Inflammatory macrophage treated with lipopolysaccharide for 4 hours (primary cell): Measurements from ENCODE around the gene OASL.
A peak's percentile ranks its signal among the peaks of the same experiment; 100 is the strongest.

Experiments used
- DNase-seq: peaks from one replicate; pipeline ENCODE4 v3.0.0-alpha.2; 2020

OASL gene

DNA sequence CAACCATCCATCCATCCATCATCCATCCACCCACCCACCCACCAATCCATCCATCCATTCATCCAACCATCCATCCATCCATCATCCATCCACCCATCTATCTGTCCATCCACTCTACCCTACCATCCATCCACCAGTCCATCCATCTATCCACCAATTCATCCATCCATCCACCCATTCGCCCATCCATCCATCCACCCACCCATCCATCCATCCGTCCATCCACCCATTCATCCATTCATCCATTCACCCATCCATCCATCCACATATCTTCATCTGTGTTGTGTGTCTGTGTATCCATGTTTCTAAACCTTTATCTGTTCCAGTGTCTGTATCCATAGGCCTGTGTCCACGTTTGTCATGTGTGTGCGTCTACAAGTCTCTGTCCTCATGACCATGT lies 50.8 kb downstream of the OASL start:
- DNase-seq: no peak

DNA sequence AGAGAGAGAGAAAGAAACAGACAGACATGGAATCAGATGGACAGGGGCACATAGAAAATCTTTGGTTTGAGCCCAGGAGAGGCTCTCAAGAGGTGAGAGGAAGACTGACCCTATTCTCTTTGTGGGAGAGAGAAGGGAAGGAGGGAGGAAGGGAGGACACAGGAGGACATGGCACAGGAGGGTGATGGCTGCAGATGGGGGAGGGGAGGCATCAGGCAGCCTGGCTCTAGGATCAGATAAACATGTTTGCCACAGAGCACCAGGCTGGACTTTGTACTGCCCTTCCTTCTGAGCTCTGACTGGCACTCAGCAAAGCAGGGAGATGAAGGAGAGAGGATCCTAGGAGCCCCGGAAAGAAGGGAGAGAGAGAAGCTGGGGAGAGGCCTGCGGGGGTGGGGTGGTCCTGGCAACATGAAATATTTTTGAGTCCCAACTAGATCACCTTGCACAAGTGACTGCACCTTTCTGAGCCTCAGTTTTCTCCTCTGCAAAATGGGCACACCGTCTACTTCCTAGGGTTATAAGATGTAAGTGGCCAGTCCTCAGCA lies 54.6 kb downstream of the OASL start:
- no peak for DNase-seq

DNA sequence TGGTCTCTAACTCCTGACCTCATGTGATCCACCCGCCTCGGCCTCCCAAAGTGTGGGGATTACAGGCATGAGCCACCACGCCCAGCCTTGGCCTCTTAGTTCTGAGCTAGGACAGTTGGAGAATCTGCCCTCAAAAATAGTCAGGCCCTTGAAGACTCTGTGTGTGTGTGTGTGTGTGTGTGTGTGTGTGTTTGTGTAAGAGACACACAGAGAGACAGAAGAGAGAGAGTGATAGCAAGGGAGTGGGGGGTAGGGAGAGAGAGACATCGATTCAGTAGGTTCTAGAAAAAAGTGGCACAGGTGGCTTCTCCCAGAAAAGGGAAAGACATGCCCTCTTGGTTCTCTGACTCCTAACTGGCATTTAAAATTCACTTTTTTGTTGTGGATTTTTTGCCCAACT lies 55.3 kb downstream of the OASL start:
- DNase-seq: no peak

DNA sequence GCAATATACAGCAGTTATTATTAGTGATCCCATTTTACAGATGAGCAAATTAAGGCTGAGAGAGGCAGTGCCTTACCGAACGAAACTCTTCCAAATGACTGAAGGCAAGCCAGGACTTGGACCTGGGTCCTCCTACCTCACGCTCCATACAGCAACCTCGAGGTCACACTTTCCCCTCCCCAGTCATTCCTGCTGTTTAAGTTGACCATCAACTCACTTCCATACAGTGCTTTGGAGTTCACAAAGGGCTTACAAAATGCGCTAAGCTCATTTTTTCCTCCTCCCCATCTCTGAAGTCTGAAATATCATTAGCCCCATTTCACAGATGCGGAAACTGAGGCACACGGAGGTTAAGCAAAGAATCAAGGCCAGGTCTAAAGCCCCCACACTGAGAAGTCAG lies 56.4 kb downstream of the OASL start:
- DNase-seq: no peak

DNA sequence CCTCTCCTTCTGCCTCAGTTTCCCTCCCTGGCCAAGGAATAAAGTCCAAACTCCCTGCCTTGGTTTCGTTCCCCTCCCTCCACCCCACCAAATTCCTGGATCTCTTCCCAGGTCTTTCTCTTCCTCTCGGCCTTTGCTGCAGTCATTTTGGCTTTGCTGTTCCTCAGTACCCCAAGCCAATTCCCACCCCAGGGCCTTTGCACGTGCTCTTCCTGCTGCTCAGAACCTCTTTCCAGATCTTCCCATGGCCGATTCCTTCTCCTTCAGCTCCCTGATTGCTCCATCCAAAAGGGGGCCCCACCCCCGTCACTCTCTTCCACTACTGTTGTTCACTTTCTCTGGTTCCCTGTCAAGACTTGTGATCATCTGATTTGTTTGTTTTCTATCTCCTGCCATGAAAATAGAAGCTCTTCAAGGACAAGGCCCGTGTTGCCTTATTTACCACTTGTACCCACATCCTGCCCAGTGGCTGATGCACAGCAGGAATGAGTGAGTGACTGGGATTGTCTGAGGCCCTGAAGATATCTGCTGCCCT lies 57.6 kb downstream of the OASL start:
- no peak for DNase-seq

DNA sequence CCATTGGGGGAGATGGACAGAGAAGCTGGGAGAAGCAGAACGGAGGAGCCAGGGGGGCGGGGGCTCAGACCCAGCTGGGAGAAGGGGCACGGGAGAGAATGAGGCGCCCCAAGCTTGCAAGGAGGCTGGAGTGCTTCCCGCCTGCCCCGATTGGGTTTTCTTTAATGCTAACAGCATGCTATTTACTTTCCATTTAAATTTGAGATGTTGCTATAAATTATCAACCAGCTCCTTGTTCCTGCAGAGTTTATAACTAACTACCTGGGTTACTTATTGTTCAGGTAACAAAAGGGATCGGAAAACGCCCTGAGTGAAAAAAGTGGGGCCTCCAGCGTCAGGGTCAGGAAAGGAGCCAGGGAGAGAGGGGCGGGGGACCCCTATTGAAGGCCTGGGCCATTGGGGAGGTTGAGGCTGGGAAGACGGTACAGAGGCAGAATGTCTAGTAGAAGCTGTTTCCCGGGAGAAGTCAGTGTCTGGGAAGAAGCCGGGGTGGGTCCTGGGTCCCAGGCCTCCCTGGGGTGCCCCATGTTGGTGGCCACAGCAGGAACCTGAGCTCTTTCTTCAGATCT lies 58.2 kb downstream of the OASL start:
- no peak for DNase-seq

DNA sequence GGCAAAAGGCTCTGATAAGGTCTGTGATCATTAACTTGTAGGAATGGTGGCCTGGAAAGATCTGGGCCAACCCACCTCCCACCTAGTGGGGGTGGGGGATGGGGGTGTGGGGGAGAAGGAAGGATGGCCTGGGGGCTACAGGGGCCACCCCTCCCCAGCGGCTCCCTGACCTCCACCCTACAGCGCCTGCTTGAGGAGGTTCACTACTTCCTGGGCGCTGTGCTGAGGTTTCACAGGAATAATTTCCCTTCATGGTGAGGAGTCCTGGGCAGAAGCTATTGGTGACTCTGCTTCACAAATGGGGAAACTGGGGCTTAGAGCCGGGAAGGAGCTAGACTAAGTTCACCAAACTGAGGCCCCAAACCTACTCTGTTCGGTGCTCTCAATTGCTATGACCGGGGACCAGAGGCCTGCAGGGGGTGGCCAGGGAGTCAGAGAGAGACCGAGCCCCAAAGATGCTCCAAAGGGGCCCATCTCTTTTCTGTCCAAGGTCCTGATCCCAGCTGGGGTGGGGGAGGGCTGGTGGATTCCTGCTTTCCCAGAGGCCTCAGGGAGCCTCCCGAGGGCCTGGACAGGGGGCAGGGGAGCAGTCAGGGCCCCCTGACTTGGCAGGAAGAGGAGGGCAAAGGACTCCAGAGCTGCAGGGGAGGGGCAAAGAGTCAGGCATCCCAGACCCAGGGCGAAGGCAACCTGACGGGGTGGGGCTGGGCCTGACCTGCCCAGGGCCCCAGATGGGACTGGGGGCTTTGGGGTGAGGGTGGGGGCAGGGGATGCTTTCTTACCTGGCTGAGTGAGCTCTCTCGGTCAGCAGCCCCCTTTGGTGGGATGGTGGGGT lies 59.0 kb downstream of the OASL start:
- DNase-seq: no peak

DNA sequence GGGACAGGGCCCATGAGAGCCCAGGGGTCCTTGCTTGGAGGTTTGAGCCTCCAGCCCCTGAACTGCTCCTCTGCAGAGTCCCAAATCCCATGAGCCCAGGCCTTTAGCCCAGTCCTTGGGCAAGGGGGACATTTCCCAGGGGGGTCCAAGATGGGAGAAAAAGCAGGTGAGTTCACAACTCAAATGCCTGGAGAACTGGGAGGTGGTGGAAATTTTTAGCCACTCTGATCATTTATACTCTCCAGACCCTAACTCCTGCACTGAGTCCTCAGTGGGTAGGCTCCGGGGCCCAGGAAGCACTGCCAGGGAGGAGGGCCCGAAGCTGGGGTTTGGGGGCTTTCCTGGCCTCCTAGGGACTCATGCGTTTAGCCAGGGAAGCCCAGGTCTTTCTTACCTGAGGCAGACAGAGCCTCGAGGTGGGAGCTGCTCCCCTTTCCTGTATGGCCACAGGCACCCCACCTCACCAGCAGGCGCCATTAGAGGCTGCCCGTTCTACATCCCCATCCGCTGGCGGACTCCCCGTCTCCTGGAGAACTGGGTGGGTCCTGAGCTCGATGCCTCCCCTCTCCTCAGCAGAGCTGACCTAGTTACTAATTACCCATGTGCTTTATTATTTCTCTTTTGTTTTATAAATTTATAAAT lies 59.7 kb downstream of the OASL start:
- no peak for DNase-seq

DNA sequence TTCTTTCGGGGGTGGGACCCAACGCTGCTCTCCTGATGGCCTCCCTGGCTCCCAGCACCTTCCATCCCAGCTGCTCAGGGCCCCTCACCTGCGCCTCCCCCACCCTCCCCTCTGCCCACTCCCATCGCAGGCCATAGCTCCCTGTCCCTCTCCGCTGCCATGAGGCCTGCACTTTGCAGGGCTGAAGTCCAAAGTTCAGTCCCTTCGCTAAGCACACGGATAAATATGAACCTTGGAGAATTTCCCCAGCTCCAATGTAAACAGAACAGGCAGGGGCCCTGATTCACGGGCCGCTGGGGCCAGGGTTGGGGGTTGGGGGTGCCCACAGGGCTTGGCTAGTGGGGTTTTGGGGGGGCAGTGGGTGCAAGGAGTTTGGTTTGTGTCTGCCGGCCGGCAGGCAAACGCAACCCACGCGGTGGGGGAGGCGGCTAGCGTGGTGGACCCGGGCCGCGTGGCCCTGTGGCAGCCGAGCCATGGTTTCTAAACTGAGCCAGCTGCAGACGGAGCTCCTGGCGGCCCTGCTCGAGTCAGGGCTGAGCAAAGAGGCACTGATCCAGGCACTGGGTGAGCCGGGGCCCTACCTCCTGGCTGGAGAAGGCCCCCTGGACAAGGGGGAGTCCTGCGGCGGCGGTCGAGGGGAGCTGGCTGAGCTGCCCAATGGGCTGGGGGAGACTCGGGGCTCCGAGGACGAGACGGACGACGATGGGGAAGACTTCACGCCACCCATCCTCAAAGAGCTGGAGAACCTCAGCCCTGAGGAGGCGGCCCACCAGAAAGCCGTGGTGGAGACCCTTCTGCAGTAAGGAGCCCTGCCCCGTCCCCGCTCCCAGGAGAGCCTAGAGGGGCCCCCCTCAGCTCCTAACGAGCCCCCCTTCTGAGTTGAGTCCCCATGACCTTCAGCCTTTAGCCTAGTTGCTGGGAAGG lies 60.5 kb downstream of the OASL start, which contains the start of gene HNF1A:
HNF1A (plus strand) TSS at position 248 of the 924 bp plus-strand sequence; CDS start at position 474, 226 bp downstream.
- DNase-seq: no peak

DNA sequence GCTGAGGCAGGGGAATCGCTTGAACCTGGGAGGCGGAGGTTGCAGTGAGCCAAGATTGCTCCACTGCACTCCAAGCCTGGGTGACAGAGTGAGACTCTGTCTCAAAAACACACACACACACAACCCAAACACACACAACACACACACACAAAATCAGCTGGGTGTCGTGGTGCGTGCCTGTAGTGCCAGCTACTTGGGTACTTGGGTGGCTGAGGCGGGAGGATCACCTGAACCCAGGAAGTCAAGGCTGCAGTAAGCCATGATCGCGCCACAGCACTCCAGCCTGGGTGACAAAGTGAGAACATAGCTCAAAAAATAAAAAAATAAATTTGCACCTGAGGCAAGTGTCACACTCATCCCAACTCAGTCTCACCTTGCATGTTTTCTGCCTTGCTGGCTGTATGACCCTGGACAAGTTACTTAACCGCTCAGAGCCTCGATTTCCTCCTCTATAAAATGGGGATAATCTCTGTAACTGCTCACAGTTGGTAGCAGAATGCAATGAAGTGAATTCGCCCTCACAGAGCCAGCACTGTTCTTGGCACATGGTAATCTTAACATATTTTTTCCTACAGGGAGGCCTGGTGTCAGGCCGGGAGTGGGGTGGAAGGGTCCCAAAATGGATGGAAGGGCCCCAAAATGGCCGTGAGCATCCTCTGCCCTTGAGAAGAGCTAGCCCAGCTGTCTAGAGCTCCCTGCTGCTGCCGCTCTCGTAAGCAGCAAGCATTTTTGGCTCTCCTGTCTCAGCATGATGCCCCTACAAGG lies 61.3 kb downstream of the OASL start:
- no peak for DNase-seq

DNA sequence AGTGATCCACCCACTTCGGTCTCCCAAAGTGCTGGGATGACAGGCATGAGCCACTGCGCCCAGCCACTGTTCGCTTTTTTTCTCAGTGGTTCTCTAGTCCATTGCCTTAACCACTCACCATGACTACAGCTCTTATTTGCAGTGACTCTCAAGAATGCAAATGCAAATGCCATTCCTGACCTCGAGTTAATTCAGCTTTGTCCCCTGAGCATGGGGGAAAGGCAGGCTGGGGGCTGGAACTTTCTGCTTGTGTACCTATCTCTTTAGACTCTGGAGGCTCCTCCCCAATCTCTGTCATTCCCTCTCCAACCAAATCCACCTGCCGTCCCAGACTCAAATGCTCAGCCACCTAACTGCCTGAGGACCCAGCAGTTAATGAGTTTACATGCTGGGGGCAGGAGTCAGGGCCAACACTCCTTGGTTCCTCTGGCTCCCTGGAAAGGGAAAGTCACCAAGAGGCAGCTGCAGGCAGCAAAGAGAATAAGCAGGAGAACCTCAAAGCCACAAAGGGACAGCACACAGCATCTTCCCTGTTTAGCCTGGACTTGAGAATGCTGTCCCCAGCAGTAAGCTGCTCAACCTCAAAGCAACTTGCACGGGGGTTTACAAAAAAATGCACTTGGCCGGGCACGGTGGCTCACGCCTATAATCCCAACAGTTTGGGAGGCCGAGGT lies 66.0 kb downstream of the OASL start:
- DNase-seq: no peak

DNA sequence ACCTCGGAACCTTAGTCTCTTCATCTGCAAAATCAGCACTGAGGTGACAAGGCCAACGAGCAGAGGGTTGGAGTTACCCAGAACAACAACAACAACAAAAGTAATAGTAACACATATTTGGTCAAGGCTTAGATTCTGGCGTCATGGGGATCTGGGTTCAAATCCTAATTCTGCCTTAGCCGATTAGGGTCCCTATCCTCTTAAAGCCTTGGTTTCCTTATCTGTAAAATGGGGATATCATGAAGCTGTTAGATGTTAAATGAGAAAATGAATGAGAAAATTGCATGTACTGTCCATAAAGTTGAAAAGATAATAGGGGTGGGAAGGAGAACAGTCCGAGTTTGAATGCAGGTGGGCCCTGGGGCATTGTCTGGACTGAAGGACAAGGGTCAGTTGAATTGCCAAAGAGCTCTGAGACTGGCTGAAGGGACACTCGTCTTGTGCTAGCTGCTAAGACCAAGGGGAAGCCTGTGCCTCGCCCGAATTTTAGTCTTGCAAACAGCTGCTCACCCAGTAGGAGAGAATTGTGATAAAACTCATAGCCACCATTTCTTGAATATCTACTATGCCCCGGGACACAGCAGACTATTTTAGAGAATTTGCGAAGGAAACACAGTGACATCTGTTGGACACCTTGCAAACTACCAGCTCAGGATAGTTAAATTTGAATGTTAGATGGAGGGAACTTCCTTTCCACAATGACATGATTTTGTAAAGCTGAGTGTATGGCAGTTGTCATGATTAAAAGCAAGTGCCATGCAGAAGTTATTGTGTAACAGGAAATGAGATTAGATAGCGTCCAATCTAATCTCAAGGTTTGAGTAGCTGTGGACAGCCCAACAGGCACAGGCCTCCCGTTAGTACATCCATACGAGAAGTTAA lies 67.5 kb downstream of the OASL start:
- peak; percentile 80 for DNase-seq

DNA sequence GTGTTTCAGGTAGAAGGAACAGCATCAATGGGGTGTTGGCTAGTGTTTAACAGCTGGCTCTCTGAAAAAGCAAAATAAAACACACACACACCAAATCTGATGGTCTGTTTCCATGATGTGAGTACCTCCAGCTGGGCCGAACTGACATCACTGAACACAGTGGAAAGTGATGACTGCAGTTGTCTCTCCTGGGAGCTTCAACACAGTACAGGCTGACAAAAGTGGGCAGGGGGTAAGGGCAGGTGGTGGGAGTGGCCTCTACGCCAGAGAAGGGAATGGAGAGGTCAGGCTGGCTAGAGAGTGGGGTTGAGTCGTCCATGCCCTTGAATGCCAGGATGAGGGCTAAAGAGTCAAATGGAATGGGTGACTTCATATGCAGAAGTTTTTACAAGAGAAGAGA lies 68.7 kb downstream of the OASL start:
- no peak for DNase-seq
